ENCODE measurements around the gene ORM2. TPM values are rescaled to one million over a fixed set of nuclear protein-coding genes. Genes with fewer than 3 reads are reported as not detected.

Gene ORM2
- total RNA-seq, 1 experiment from 2014 or later: 0.59 TPM

GRCh38 chr9:114351932-114352331, 22.3 kb downstream of the ORM2 start:
- Histone ChIP-seq H3K4me2 (ENCODE audit: low read length) (no peak overlapping the region), H3K9me2 (ENCODE audit: insufficient read depth) (no peaks in the 10 kb centered on the region), H3K27me3 (ENCODE audit: insufficient read depth, low read length) (no peaks in the 10 kb centered on the region), H3K4me3 (replicated peaks in 1 of 2; ENCODE audit: low read depth in 1 of 2, low read length in 2 of 2) (no peak overlapping the region), H4K20me1 (ENCODE audit: insufficient read depth) (no peaks in the 10 kb centered on the region), H3K9me3 (ENCODE audit: control insufficient read depth in 1 of 2, insufficient read depth in 1 of 2, low read depth in 1 of 2, low read length in 2 of 2) (no peaks in the 10 kb centered on the region), H3K36me3 (ENCODE audit: control insufficient read depth in 1 of 2, insufficient read depth in 2 of 2, low read length in 2 of 2) (peaks cover 0 to 3% of the 10 kb centered on the region in 2 experiments; a peak in 1 of 4 replicates), H2AFZ (ENCODE audit: low read depth, low read length, poor library complexity, severe bottlenecking) (no peak overlapping the region), H3K9ac (ENCODE audit: low read length) (no peak overlapping the region), H3K4me1 (ENCODE audit: control insufficient read depth in 1 of 2, insufficient read depth in 2 of 2, low read length in 2 of 2) (peaks cover 11 to 15% of the 10 kb centered on the region in 2 experiments; a peak in 3 of 4 replicates), H3K79me2 (ENCODE audit: insufficient read depth, low read length) (no peaks in the 10 kb centered on the region), H3K27ac (ENCODE audit: low read depth, low read length) (no peak overlapping the region)
- DNase-seq (ENCODE audit: low read depth, low spot score): no peak
- POLR2A ChIA-PET: no interaction called here
- TF ChIP-seq JUND (IDR thresholded peaks at IDR 0.05) (no peak), EGR1 (IDR thresholded peaks at IDR 0.05; ENCODE audit: low read depth) (no peak), POLR2AphosphoS5 (IDR thresholded peaks at IDR 0.05; ENCODE audit: low read depth, low read length) (no peak), ZNF274 (IDR thresholded peaks at IDR 0.05; ENCODE audit: low read depth, low read length) (no peak), SIN3A (IDR thresholded peaks at IDR 0.05; ENCODE audit: low read depth) (no peak), FOSL1 (IDR thresholded peaks at IDR 0.05; ENCODE audit: low read depth) (no peak), EZH2phosphoT487 (IDR thresholded peaks at IDR 0.05; ENCODE audit: borderline replicate concordance) (no peak), RAD21 (IDR thresholded peaks at IDR 0.05; ENCODE audit: low read depth) (no peak)
- TF ChIP-seq, protein P1, sequence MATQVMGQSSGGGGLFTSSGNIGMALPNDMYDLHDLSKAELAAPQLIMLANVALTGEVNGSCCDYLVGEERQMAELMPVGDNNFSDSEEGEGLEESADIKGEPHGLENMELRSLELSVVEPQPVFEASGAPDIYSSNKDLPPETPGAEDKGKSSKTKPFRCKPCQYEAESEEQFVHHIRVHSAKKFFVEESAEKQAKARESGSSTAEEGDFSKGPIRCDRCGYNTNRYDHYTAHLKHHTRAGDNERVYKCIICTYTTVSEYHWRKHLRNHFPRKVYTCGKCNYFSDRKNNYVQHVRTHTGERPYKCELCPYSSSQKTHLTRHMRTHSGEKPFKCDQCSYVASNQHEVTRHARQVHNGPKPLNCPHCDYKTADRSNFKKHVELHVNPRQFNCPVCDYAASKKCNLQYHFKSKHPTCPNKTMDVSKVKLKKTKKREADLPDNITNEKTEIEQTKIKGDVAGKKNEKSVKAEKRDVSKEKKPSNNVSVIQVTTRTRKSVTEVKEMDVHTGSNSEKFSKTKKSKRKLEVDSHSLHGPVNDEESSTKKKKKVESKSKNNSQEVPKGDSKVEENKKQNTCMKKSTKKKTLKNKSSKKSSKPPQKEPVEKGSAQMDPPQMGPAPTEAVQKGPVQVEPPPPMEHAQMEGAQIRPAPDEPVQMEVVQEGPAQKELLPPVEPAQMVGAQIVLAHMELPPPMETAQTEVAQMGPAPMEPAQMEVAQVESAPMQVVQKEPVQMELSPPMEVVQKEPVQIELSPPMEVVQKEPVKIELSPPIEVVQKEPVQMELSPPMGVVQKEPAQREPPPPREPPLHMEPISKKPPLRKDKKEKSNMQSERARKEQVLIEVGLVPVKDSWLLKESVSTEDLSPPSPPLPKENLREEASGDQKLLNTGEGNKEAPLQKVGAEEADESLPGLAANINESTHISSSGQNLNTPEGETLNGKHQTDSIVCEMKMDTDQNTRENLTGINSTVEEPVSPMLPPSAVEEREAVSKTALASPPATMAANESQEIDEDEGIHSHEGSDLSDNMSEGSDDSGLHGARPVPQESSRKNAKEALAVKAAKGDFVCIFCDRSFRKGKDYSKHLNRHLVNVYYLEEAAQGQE (IDR thresholded peaks at IDR 0.05; ENCODE audit: low read depth): no peak
- TF ChIP-seq, protein P2, sequence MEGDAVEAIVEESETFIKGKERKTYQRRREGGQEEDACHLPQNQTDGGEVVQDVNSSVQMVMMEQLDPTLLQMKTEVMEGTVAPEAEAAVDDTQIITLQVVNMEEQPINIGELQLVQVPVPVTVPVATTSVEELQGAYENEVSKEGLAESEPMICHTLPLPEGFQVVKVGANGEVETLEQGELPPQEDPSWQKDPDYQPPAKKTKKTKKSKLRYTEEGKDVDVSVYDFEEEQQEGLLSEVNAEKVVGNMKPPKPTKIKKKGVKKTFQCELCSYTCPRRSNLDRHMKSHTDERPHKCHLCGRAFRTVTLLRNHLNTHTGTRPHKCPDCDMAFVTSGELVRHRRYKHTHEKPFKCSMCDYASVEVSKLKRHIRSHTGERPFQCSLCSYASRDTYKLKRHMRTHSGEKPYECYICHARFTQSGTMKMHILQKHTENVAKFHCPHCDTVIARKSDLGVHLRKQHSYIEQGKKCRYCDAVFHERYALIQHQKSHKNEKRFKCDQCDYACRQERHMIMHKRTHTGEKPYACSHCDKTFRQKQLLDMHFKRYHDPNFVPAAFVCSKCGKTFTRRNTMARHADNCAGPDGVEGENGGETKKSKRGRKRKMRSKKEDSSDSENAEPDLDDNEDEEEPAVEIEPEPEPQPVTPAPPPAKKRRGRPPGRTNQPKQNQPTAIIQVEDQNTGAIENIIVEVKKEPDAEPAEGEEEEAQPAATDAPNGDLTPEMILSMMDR (IDR thresholded peaks at IDR 0.05 in 2 of 3, conservative IDR thresholded peaks at IDR 0.05 in 1 of 3; ENCODE audit: borderline replicate concordance in 1 of 3, insufficient read depth in 1 of 3, low read depth in 2 of 3, low read length in 2 of 3): no peak
- TF ChIP-seq, protein P3, sequence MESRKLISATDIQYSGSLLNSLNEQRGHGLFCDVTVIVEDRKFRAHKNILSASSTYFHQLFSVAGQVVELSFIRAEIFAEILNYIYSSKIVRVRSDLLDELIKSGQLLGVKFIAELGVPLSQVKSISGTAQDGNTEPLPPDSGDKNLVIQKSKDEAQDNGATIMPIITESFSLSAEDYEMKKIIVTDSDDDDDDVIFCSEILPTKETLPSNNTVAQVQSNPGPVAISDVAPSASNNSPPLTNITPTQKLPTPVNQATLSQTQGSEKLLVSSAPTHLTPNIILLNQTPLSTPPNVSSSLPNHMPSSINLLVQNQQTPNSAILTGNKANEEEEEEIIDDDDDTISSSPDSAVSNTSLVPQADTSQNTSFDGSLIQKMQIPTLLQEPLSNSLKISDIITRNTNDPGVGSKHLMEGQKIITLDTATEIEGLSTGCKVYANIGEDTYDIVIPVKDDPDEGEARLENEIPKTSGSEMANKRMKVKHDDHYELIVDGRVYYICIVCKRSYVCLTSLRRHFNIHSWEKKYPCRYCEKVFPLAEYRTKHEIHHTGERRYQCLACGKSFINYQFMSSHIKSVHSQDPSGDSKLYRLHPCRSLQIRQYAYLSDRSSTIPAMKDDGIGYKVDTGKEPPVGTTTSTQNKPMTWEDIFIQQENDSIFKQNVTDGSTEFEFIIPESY (IDR thresholded peaks at IDR 0.05; ENCODE audit: extremely low read depth, insufficient replicate concordance, low read length): no peak
- TF ChIP-seq, protein P4, sequence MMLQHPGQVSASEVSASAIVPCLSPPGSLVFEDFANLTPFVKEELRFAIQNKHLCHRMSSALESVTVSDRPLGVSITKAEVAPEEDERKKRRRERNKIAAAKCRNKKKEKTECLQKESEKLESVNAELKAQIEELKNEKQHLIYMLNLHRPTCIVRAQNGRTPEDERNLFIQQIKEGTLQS (IDR thresholded peaks at IDR 0.05): no peak
- no peak for ATAC-seq
- intact Hi-C loops (cut with micrococcal nuclease): no loop called here
- CTCF ChIA-PET: no interaction called here
- RAD21 ChIA-PET (ENCODE audit: low non-redundant PET in 1 of 2, low total read pairs in 2 of 2, uncharacterized antibody in 2 of 2, unreplicated experiment in 2 of 2): no interaction called here
- BruUV-seq (replicated peaks): no TSS peak
